ENCODE results near the gene TSPAN19. TPM values are rescaled to one million over a fixed set of nuclear protein-coding genes. Genes with fewer than 3 reads are reported as not detected.

TSPAN19 gene
- under 0.01 TPM in 1 of 2 replicates, not detected in the other for total RNA-seq

DNA sequence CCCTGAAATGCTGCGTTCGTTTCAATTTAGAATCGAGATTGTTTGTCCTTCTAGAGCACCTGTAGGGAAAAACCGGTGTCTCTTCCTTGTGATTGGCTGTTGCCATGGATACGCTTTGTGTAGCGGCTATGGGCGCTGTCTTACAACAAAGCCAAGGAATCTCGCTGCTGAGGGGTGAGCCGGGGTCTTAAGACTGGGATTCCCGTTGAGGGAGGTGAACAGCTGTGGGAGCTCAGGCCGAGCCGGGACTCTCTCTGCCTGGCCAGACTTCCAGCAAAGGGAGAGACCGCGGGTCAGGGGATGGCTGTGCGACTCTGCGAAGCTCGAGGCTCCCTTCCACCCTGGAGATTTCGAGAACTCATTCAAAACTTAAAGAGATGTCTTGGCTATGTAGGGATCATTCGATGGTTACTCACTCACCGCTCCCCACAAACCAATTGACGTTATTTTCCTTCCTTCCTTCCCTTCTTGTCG is at the start of gene TSPAN19, which contains the start of gene LRRIQ1:
Gene TSPAN19, minus strand, starts transcription at position 44 of the 474 bp plus-strand sequence. CDS start 6,331 bp downstream, outside the sequence.
Gene LRRIQ1, plus strand, starts transcription at position 118 of the 474 bp plus-strand sequence. CDS start 1,826 bp downstream, outside the sequence.

Other genes with a start within 250 kb of the TSPAN19 start
- 21.2 and 30.0 TPM in 2 replicates for gene SLC6A15, start 123.5 kb downstream of the TSPAN19 start, total RNA-seq
- gene LRRIQ1, start 74 bp upstream of the TSPAN19 start, total RNA-seq: 0.17 and 0.44 TPM in 2 replicates
- gene ALX1, start 243.9 kb upstream of the TSPAN19 start, total RNA-seq: under 0.01 TPM in 1 of 2 replicates, not detected in the other

Measured in smooth muscle cell of trachea (primary cell).